Measurements from ENCODE around the gene DMD.

DMD gene

DNA sequence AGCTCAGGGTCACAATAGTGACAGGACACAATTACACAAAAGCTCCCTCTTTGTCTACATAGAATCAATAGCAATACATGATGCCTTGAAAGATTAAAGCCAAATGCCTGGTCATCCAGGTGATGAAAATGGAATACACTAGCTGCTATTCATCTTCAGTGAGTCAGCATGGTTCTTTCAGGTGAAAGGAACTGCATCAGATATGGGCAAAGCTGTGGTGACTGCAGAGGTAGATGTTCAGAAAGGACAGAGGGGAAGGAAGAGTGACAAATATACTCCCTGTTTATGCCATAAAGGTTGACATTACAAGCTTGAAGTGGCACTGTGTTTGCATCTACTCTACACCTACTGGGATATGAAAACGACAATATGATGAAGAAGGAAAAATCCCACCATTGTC, 2119.5 kb downstream of the DMD start:
- no peak for DNase-seq

- no peak for DNase-seq
Measured at GRCh38 chrX:31074522-31074921, 2136.8 kb downstream of the DMD start.

DNA sequence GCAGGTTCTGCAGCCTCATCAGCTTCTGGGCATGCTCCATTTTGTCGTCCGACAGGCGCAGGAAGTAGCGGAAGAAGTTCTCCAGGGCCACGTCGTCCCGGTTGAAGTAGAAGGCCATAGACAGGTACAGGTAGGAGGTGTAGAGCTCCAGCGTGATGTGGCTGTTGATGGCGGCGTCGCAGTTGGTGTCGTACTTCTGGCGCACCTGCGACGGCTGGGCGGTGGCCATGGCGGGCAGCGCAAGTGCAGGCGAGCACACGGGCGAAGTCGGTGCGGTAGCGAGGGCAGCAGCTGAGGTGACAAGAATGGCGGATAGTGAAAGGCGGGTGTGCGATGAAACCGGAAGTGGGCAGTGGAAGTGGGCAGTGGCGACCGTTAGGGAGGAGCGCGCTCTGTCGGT, 2139.6 kb downstream of the DMD start, which contains the start of gene FTHL17:
TSS of gene FTHL17 (minus strand) at position 317 of the 400 bp plus-strand sequence. CDS start at position 229, 88 bp downstream.
- DNase-seq, result no peak

DNA sequence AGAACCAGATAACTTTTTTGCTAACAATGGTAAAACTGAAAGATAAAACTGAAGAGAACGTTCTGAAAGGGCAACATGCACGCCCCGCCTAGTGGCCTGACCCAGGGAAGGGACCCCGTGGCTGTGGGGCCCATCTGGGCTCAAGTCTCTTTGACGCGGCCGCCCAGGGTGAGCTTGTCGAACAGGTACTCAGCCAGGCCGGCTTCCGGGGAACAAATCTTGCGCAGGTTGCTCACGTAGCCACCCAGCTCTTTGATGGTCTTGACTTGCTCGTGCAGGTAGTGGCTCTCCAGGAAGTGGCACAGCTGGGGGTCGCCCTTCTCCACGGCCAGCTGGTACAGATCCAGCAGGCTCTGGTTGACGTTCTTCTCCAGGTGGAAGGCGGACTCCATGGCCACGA, 2140.1 kb downstream of the DMD start:
- no peak for DNase-seq

DNA sequence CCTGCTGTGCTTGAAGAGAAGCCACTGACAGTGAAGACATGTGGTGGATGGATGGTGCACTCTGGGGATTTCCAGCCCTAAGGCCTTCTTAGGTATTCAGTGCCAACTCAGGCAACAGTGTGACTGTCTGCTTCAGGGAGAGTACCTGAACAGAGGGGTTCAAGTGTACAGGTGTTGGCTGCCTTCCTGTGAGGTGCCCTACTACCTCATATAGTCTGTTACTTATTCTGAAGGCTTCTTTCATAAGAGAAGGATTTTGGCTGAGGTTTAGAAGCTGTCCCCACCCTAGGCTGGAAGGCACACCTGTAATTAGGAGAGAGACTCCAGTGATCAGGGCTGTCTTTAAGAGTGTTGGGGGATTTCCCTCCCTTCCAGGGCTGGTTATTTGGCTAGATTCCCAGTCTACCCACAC, 2141.3 kb downstream of the DMD start:
- DNase-seq, result no peak
